B cell (primary cell): Measurements from ENCODE around the gene RARRES1. TPM values are rescaled to one million over a fixed set of nuclear protein-coding genes. Genes with fewer than 3 reads are reported as not detected.
"Not testable (repeated sequence)": the region's sequence is repeated elsewhere in the genome, so short reads cannot be mapped to it uniquely, and the experiment has no call there.

ENCODE experiments used
- ATAC-seq: fragments of 200-7000 bp; cut with Tn5 transposase; one replicate; pipeline ENCODE4 v1.10.0; 2021; ENCODE audit warnings: low read depth, mild to moderate bottlenecking, moderate number of reproducible peaks, moderate library complexity
- CTCF ChIA-PET: fragments of 350-600 bp; sonication (Branson Sonifier 250); formaldehyde crosslinking; loops from one replicate; lab custom pipeline; 2021; ENCODE audit warnings: antibody characterized with exemption, inconsistent platforms; lab: Charles Lee
- POLR2A ChIA-PET: fragments of 350-600 bp; sonication (Branson Sonifier 250); formaldehyde crosslinking; loops from one replicate; lab custom pipeline; 2021; ENCODE audit warnings: antibody characterized with exemption; lab: Charles Lee
- DNase-seq: peaks from one replicate; pipeline ENCODE4 v3.0.0; 2013
- H2AFZ ChIP-seq: 2 replicates; pipeline ENCODE4 v1.6.1; 2012; ENCODE audit warnings: mild to moderate bottlenecking, low read depth, low read length; ENCODE audit not compliant: insufficient read depth, poor library complexity, severe bottlenecking
- H3K27ac ChIP-seq, 2 donors: 1 replicate in 1 of 2; 2 replicates in 1 of 2; pipeline ENCODE4 v1.5.1; 2012 to 2013; ENCODE audit warnings: low read length in 2 of 2, mild to moderate bottlenecking in 2 of 2, moderate library complexity in 1 of 2
- H3K27me3 ChIP-seq, 4 experiments: fragments of 200-600 bp in 1 of 4; sonication (generic) in 1 of 4; replicated peaks in 1 of 4; 1 replicate in 2 of 4; 2 replicates in 2 of 4; pipeline versions ENCODE4 v1.6.1 to v1.7.0; 2013 to 2016; ENCODE audit warnings: low read length in 3 of 4, mild to moderate bottlenecking in 2 of 4, mixed read lengths in 1 of 4, moderate library complexity in 1 of 4; ENCODE audit not compliant: insufficient read depth in 4 of 4, control insufficient read depth in 3 of 4; ENCODE audit errors: control extremely low read depth in 1 of 4
- H3K36me3 ChIP-seq, 2 experiments: replicated peaks in 1 of 2; 1 replicate in 1 of 2; 2 replicates in 1 of 2; pipeline versions ENCODE4 v1.6.1 to v1.7.1; 2013; ENCODE audit warnings: low read length in 1 of 2; ENCODE audit not compliant: insufficient read depth in 2 of 2, control insufficient read depth in 1 of 2; ENCODE audit errors: control extremely low read depth in 1 of 2, extremely low read depth in 1 of 2
- H3K4me1 ChIP-seq, 2 donors: fragments of 200-600 bp in 1 of 2; sonication (generic) in 1 of 2; 1 replicate in 1 of 2; 2 replicates in 1 of 2; pipeline versions ENCODE4 v1.5.1 to v1.6.1; 2013 to 2017; ENCODE audit warnings: low read length in 2 of 2; ENCODE audit not compliant: control insufficient read depth in 2 of 2, insufficient read depth in 2 of 2
- H3K4me2 ChIP-seq: replicated peaks from 2 replicates; pipeline ENCODE3; 2012; ENCODE audit warnings: mild to moderate bottlenecking, low read depth, low read length; ENCODE audit not compliant: poor library complexity, severe bottlenecking
- H3K4me3 ChIP-seq, 5 experiments: fragments of 200-600 bp in 1 of 5; sonication (generic) in 1 of 5; 1 replicate in 3 of 5; 2 replicates in 2 of 5; pipeline versions ENCODE4 v1.5.1 to v1.7.0; 2011 to 2016; ENCODE audit warnings: low read length in 4 of 5, mild to moderate bottlenecking in 4 of 5, low read depth in 2 of 5, control low read depth in 1 of 5, moderate library complexity in 1 of 5; ENCODE audit not compliant: insufficient read depth in 1 of 5; ENCODE audit errors: control extremely low read depth in 1 of 5, extremely low read depth in 1 of 5
- H3K79me2 ChIP-seq: fragments of 200-600 bp; sonication (generic); one replicate; pipeline ENCODE4 v1.6.0; 2016; ENCODE audit warnings: low read length; ENCODE audit not compliant: control insufficient read depth, insufficient read depth
- H3K9ac ChIP-seq: fragments of 200-600 bp; sonication (generic); 2 replicates; pipeline ENCODE4 v1.6.1; 2017; ENCODE audit warnings: mild to moderate bottlenecking, low read length, moderate library complexity
- H3K9me3 ChIP-seq, 3 donors: one replicate each; pipeline versions ENCODE4 v1.6.1 to v1.7.1; 2013; ENCODE audit warnings: low read length in 2 of 3; ENCODE audit not compliant: control insufficient read depth in 2 of 3, insufficient read depth in 1 of 3; ENCODE audit errors: control extremely low read depth in 1 of 3
- H4K20me1 ChIP-seq: 2 replicates; pipeline ENCODE4 v1.6.0; 2012; ENCODE audit warnings: mild to moderate bottlenecking, low read length; ENCODE audit not compliant: insufficient read depth, control insufficient read depth, poor library complexity, severe bottlenecking
- H3K27ac Mint-ChIP-seq: one replicate; pipeline ENCODE4 v1.8.0; 2021; ENCODE audit warnings: mixed read lengths
- H3K27me3 Mint-ChIP-seq: one replicate; pipeline ENCODE4 v1.8.0; 2021; ENCODE audit warnings: mixed read lengths
- H3K4me1 Mint-ChIP-seq: one replicate; pipeline ENCODE4 v1.8.0; 2021; ENCODE audit warnings: mixed read lengths
- H3K4me3 Mint-ChIP-seq: one replicate; pipeline ENCODE4 v1.8.0; 2021; ENCODE audit warnings: mixed read lengths
- H3K9me3 Mint-ChIP-seq: one replicate; pipeline ENCODE4 v1.8.0; 2022; ENCODE audit warnings: mixed read lengths; ENCODE audit not compliant: insufficient read depth
- CTCF ChIP-seq: fragments of 200-600 bp; IDR thresholded peaks from one replicate; pipeline ENCODE4 v1.8.0; 2022; ENCODE audit warnings: antibody characterized with exemption, mild to moderate bottlenecking
- EZH2 ChIP-seq: IDR thresholded peaks from 2 replicates; pipeline ENCODE4 v1.6.1; 2012; ENCODE audit warnings: borderline replicate concordance, low read depth, mild to moderate bottlenecking, moderate library complexity, low read length; ENCODE audit not compliant: insufficient read depth, poor library complexity, severe bottlenecking
- WGBS: methylation state at CpG from one replicate; pipeline ENCODE4 v1.1.5; 2013; ENCODE audit warnings: missing lambda C conversion rate; ENCODE audit not compliant: insufficient coverage; 5-methylcytosine and 5-hydroxymethylcytosine counted together
- intact Hi-C: fragments of 100-400 bp; cut with micrococcal nuclease; formaldehyde crosslinking; loops from one replicate; pipeline ENCODE4 v1.10.0; 2022
- polyA plus RNA-seq: library from polyadenylated mRNA; depleted of rRNA; stranded (reverse); fragments of >200 nt; gene quantifications from 2 replicates; pipeline ENCODE4 v1.2.3, GENCODE V29; 2012
- total RNA-seq, 2 donors: library from RNA; stranded (reverse); fragments of 120-200 nt in 1 of 2; gene quantifications; 1 replicate in 1 of 2; 2 replicates in 1 of 2; pipeline versions ENCODE4 v1.2.3 to v1.2.4, GENCODE V29; 2013 to 2022

The RARRES1 gene
- total and polyA plus RNA-seq, 2 donors (not counting 1 experiment from before 2014, with no cell fraction given) = not detected

DNA sequence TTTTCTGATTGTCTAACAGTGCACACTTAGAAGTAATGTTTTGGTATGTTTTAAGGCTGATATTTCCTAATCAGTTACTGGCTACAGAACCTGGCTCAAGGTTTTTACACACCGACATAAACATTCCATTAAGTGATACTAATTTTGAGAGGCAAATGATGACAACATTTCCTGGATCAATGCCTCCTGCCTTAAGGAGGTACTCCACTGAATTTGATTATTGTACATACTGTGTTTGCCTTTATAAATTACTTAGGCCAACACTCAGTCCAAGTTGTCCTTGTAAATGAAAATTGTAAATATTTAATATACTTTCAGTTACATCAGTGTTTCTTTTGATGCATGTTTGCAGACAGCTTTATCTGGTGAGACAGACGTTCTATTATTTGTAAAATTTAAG, 35.6 kb downstream of the RARRES1 start:
- no peak for TF ChIP-seq EZH2
- TF ChIP-seq CTCF = no peak
- H3K27ac ChIP-seq = no peak overlapping the region
- no peaks in the 10 kb centered on the region for H4K20me1 ChIP-seq
- intact Hi-C loops = no loop called here
- WGBS = no CpG with 5 or more reads among the region's 2 CpGs
- no peaks in the 10 kb centered on the region for H3K4me1 ChIP-seq
- Mint-ChIP-seq H3K4me3 (no peak overlapping the region), H3K9me3 (no peaks in the 10 kb centered on the region), H3K4me1 (no peaks in the 10 kb centered on the region), H3K27me3 (no peaks in the 10 kb centered on the region), H3K27ac (no peak overlapping the region)
- no peaks in the 10 kb centered on the region for H3K27me3 ChIP-seq
- no peak overlapping the region for H3K4me3 ChIP-seq
- H3K9ac ChIP-seq = no peak overlapping the region
- ATAC-seq (no peak), DNase-seq (no peak)
- no peak overlapping the region for H3K4me2 ChIP-seq
- CTCF ChIA-PET = interaction anchor here (3.1 kb wide), 1 partner anchor 31 kb away, joined by 11 read pairs; no protein-coding TSS in a partner anchor
- H3K9me3 ChIP-seq = no peaks in the 10 kb centered on the region
- H2AFZ ChIP-seq = no peak overlapping the region
- POLR2A ChIA-PET = interaction anchor here (0.7 kb wide), 1 partner anchor 1405 kb away, joined by 3 read pairs; no protein-coding TSS in a partner anchor
- H3K36me3 ChIP-seq = peaks cover 3 to 25% of the 10 kb centered on the region in 2 experiments
- no peaks in the 10 kb centered on the region for H3K79me2 ChIP-seq

GRCh38 chr3:158693866-158694456, 38.3 kb downstream of the RARRES1 start:
- peaks cover 3 to 36% of the 10 kb centered on the region in 2 experiments for H3K36me3 ChIP-seq
- H3K4me3 ChIP-seq, H3K9ac ChIP-seq, DNase-seq, ATAC-seq, H3K79me2 ChIP-seq, intact Hi-C loops, H3K4me2 ChIP-seq, H3K27ac Mint-ChIP-seq, H3K4me1 Mint-ChIP-seq, POLR2A ChIA-PET, H3K27me3 ChIP-seq, H3K27me3 Mint-ChIP-seq, H3K4me1 ChIP-seq, H3K9me3 Mint-ChIP-seq, H2AFZ ChIP-seq, H3K27ac ChIP-seq, H4K20me1 ChIP-seq, H3K9me3 ChIP-seq, H3K4me3 Mint-ChIP-seq: not testable (repeated sequence)
- WGBS = 91% methylated on average over 2 of the region's 3 CpGs
- CTCF ChIA-PET = interaction anchor here (1.2 kb wide), 1 partner anchor 35 kb away, joined by 4 read pairs; no protein-coding TSS in a partner anchor
